GM13976 (cell line): ENCODE results near the gene LRRC3B.

Source experiments
- DNase-seq: peaks from one replicate; pipeline ENCODE4 v3.0.0; 2012; ENCODE audit warnings: low spot score
- in situ Hi-C: fragments of 300-500 bp; cut with MboI; formaldehyde crosslinking; loops from one replicate; pipeline ENCODE4 v1.12.0; 2022; ENCODE audit warnings: low sequenced_read_pairs, mixed read lengths, inconsistent platforms; ENCODE audit not compliant: unreplicated experiment
- TF ChIP-seq, protein P1 (sequence below): IDR thresholded peaks from 2 replicates; pipeline ENCODE4 v1.5.1; 2012; ENCODE audit warnings: borderline replicate concordance, mild to moderate bottlenecking; ENCODE audit not compliant: insufficient read depth; ENCODE audit errors: extremely low read depth, missing control alignments, control extremely low read depth

The LRRC3B gene

DNA sequence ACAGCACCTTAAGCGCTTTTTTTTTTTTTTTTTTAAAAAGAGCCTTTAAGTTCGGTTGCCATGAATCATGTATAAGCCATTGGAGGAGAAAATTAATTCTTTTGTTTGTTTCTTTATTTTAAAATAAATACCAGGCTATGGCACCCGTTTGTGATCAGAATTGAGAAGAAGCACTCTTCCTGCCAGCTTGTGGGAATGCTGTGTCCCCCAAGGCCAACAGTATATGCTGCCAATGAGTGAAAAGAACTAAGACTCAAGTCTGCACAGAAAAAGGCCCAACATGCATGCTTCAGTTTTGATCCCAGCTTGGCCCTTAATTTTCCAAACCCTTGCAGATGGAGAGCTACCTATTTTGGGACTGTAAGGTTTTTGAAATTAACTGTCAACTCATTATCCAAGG lies 90.5 kb downstream of the LRRC3B start:
- in situ Hi-C loops = no loop called here
- no peak for DNase-seq
- TF ChIP-seq, protein P1, sequence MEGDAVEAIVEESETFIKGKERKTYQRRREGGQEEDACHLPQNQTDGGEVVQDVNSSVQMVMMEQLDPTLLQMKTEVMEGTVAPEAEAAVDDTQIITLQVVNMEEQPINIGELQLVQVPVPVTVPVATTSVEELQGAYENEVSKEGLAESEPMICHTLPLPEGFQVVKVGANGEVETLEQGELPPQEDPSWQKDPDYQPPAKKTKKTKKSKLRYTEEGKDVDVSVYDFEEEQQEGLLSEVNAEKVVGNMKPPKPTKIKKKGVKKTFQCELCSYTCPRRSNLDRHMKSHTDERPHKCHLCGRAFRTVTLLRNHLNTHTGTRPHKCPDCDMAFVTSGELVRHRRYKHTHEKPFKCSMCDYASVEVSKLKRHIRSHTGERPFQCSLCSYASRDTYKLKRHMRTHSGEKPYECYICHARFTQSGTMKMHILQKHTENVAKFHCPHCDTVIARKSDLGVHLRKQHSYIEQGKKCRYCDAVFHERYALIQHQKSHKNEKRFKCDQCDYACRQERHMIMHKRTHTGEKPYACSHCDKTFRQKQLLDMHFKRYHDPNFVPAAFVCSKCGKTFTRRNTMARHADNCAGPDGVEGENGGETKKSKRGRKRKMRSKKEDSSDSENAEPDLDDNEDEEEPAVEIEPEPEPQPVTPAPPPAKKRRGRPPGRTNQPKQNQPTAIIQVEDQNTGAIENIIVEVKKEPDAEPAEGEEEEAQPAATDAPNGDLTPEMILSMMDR = no peak

DNA sequence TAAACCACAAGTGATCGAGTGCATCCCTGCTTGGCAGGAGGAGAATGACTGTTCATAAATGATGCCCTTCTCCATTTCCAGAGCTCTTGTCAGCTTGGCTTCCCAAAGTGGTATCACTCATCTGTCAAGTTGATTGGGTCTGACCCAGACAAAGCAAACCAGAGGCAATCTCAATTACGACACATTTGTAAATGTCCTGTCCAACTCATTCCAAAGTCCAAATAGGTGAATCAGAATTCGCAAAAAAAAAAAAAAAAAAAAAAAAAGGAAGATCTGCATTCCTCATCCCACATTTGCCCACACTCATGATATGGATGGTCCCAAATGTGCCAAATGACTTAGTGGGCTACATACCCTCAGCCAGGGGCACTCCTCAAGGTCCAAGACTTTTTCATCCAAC lies 91.9 kb downstream of the LRRC3B start:
- DNase-seq = no peak
- in situ Hi-C loops = no loop called here
- TF ChIP-seq, protein P1 = no peak

- DNase-seq = no peak
- TF ChIP-seq, protein P1 = no peak
- in situ Hi-C loops = no loop called here
Observed at GRCh38 chr3:26715431-26715830, 92.9 kb downstream of the LRRC3B start.

GRCh38 chr3:26718315-26718714 lies 95.7 kb downstream of the LRRC3B start:
- TF ChIP-seq, protein P1 = no peak
- DNase-seq = no peak
- in situ Hi-C loops = no loop called here

DNA sequence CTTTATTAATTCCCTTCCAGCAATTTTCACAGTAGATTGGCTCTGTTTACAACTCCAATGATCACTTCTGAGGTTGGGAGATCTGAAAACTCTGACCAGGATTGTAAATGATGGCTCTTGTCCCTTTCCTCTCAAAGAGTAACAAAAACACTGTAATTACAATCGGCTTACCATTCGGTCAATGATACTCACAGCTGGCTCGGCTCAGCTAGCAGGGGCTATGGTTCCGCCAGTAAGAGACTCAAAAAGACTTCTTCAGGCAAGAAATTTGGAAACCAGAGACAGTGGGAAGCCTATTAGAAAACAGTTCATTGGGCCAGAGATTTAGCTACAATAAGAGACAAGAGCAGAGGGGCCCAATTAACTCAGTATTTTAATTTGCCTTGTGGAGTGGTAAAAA lies 96.6 kb downstream of the LRRC3B start:
- in situ Hi-C loops = no loop called here
- DNase-seq = no peak
- TF ChIP-seq, protein P1 = no peak

- DNase-seq = no peak
- TF ChIP-seq, protein P1 = no peak
- in situ Hi-C loops = no loop called here
Observed at GRCh38 chr3:26721047-26721446, 98.5 kb downstream of the LRRC3B start.

DNA sequence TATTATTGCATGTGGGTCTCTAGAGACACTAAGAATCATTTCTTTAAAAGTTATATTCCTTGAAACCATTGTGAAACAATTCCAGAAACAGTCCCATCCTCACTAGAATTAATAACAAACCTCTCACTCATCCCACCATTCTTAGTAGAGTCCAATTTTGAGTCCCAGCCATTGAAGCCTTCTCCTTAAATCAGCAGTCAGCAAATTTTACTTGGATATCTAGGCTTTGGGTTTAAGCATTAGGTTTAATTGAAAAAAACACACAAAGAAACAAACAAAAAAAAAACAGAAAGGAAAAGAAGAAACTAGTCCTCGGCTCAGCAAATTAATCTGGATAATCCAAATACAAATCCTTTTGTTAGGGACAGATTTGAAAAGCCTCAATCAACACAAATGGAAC lies 109.3 kb downstream of the LRRC3B start:
- TF ChIP-seq, protein P1 = no peak
- in situ Hi-C loops = no loop called here
- DNase-seq = no peak
